T-helper 9 cell (primary cell): ENCODE results near the gene COL25A1.

Source experiments
- DNase-seq: peaks from one replicate; pipeline ENCODE4 v3.0.0-alpha.2; 2020

COL25A1 gene

GRCh38 chr4:108849611-108850168 is 452.8 kb downstream of the COL25A1 start:
- DNase-seq = no peak

- DNase-seq = no peak
Observed at GRCh38 chr4:108846568-108846967, 455.9 kb downstream of the COL25A1 start.

GRCh38 chr4:108840426-108840975 is 462.0 kb downstream of the COL25A1 start:
- DNase-seq = no peak

GRCh38 chr4:108839333-108839732 is 463.1 kb downstream of the COL25A1 start:
- no peak for DNase-seq

GRCh38 chr4:108838451-108838850 is 464.0 kb downstream of the COL25A1 start:
- DNase-seq = no peak

- no peak for DNase-seq
Observed at GRCh38 chr4:108834835-108835384, 467.5 kb downstream of the COL25A1 start.

- no peak for DNase-seq
Observed at GRCh38 chr4:108834166-108834834, 468.2 kb downstream of the COL25A1 start.

- no peak for DNase-seq
Observed at GRCh38 chr4:108833046-108833445, 469.4 kb downstream of the COL25A1 start.

- no peak for DNase-seq
Observed at GRCh38 chr4:108831886-108832285, 470.6 kb downstream of the COL25A1 start.

GRCh38 chr4:108831291-108831690 is 471.2 kb downstream of the COL25A1 start:
- no peak for DNase-seq

GRCh38 chr4:108830509-108831244 is 471.8 kb downstream of the COL25A1 start:
- no peak for DNase-seq

- no peak for DNase-seq
Observed at GRCh38 chr4:108829966-108830492, 472.4 kb downstream of the COL25A1 start.

GRCh38 chr4:108828620-108829019 is 473.8 kb downstream of the COL25A1 start:
- DNase-seq = no peak

- no peak for DNase-seq
Observed at GRCh38 chr4:108825737-108826136, 476.7 kb downstream of the COL25A1 start.

GRCh38 chr4:108821351-108821930 is 481.0 kb downstream of the COL25A1 start:
- DNase-seq = no peak

- DNase-seq = no peak
Observed at GRCh38 chr4:108820492-108821350, 481.7 kb downstream of the COL25A1 start.

GRCh38 chr4:108814326-108814725 is 488.1 kb downstream of the COL25A1 start:
- no peak for DNase-seq

- no peak for DNase-seq
Observed at GRCh38 chr4:108813261-108813660, 489.2 kb downstream of the COL25A1 start.

- no peak for DNase-seq
Observed at GRCh38 chr4:108811486-108811885, 491.0 kb downstream of the COL25A1 start.

- DNase-seq = no peak
Observed at GRCh38 chr4:108810087-108810486, 492.4 kb downstream of the COL25A1 start.

GRCh38 chr4:108804648-108805273 is 497.7 kb downstream of the COL25A1 start:
- DNase-seq = no peak
